ENCODE measurements around the gene SMURF2.

SMURF2 gene

DNA sequence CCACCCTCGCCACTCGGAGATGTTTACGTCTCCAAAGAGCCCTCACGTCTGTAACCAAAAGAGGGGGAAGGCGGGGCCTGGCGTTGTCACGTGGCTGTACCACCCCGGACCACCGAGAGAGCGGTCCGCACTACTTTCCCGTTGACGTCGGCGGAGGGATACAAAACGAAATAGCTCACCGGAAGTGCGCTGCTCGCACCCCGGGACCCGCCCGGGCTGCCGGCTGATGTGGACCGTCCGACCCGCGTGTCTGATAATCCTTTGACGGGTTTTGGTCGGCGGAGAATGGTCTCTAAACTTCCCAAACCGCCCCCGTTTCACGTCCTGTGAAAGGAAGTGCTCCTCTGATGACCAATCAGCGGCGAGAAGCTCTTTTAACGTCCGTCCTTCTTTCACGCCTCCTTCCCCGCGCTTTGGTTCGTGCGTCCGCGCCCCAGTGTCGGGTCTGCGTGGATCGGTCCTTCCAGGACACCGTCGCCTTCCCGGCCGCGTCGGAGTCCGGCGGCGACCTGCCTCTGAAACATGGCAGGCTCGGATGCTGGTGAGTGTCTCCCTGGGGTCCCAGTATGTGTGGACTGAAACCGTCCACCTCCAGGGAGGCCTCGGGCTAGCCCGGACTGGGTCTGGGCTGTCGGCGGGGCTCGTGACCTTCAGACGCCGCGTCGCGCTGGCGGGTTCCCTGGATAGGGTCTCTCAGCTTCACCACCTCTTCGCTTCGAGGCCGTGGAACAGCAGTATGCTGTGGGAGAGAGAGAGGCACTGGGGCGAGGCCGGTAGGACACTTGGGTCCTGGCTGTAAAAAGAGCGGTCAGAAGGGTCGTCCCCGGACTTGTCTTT is 155.3 kb downstream of the SMURF2 start, which contains the start of gene CEP95:
Gene CEP95 (plus strand): TSS at position 402 of the 837 bp plus-strand sequence. CDS start 121 bp downstream, at position 523.
- peak within 1 kb of the TSS; percentile 99 to 100 for H3K27ac ChIP-seq
- no peaks in the 10 kb centered on the region for H3K9me3 ChIP-seq
- peak; percentile 97 to 98 for DNase-seq
- intact Hi-C loops (cut with DNase I; ENCODE audit: low total_unique reads), result no loop called here
- peaks cover 8 to 53% (median 42%) of the 10 kb centered on the region in 4 donors for H3K4me1 ChIP-seq
- H3K36me3 ChIP-seq, result peaks cover 49 to 65% (median 49%) of the 10 kb centered on the region in 3 donors
- TF ChIP-seq, protein P1, sequence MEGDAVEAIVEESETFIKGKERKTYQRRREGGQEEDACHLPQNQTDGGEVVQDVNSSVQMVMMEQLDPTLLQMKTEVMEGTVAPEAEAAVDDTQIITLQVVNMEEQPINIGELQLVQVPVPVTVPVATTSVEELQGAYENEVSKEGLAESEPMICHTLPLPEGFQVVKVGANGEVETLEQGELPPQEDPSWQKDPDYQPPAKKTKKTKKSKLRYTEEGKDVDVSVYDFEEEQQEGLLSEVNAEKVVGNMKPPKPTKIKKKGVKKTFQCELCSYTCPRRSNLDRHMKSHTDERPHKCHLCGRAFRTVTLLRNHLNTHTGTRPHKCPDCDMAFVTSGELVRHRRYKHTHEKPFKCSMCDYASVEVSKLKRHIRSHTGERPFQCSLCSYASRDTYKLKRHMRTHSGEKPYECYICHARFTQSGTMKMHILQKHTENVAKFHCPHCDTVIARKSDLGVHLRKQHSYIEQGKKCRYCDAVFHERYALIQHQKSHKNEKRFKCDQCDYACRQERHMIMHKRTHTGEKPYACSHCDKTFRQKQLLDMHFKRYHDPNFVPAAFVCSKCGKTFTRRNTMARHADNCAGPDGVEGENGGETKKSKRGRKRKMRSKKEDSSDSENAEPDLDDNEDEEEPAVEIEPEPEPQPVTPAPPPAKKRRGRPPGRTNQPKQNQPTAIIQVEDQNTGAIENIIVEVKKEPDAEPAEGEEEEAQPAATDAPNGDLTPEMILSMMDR (IDR thresholded peaks at IDR 0.05), result no peak
- H3K4me3 ChIP-seq, result peak within 1 kb of the TSS; percentile 88 to 97
- no peaks in the 10 kb centered on the region for H3K27me3 ChIP-seq

DNA sequence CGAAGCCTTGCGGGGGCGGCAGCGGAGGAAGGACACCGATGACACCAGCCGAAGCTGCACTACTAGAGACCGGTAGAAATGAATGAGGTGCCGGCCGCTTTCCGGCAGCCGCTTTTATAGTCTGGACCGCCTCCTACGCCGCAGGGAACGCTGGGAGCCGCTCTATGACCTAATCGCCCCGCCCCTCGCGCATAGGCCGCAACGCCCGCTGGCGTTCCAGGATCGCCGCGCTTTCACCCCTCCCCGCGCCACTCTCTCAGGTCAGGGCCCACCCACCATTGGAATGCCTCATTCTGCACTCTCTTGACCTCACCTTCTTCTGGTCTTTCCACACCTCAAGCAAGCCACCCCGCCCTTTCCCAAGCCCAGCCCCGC is 155.9 kb downstream of the SMURF2 start, which contains the start of gene DDX5:
Gene DDX5 (minus strand): TSS at position 89 of the 375 bp plus-strand sequence. CDS start 170 bp downstream, outside the sequence.
- Histone ChIP-seq H3K4me1 (peaks cover 8 to 58% (median 48%) of the 10 kb centered on the region in 4 donors), H3K36me3 (peaks cover 49 to 65% (median 49%) of the 10 kb centered on the region in 3 donors), H3K27me3 (no peaks in the 10 kb centered on the region), H3K27ac (peak within 1 kb of the TSS; percentile 99 to 100), H3K9me3 (no peaks in the 10 kb centered on the region), H3K4me3 (peak within 1 kb of the TSS; percentile 88 to 97)
- DNase-seq, result peak; percentile 94 to 97
- TF ChIP-seq, protein P1 (IDR thresholded peaks at IDR 0.05), result no peak
- intact Hi-C loops (cut with DNase I; ENCODE audit: low total_unique reads), result no loop called here

DNA sequence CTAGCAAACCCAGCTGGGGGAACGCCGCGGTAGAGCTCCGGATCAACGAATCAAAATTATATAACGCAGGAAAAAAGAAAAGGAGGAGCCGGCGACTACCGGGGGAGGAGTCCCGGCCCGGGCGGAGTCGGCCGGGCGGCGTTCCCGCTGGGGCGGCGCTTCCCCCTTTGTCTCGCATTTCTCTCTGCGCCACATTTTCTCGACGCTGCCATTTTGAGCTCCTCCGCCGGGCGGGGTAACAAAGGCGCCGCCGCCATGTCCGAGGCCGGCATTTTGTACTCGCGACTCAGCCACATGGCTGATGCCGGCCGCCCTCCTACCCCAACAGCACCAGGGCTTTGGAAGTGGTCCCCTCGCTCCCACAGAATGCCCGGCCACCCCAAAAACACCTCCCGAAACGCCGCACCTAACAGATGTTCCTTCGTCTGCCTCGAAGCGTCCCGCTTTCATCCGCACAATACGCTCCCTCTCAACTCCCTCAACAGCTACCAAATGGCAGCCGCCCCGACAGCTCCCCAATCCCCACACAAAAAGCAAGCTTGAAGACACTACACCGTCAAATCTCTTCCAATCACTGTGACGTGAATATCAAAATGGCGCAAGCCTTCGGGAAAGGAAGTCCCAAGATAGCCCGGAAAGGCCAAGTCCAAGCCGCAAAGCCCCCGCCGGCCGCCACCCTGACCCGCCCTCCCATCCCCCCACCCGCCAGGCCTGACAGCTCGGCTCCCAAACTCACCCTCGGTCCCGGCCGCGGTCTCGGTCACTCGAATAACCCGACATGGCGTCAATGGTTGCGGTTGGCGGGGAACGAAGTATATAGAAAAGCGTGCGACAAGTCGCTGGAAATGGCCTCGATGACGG is 156.5 kb downstream of the SMURF2 start:
- H3K4me1 ChIP-seq, result peaks cover 8 to 64% (median 53%) of the 10 kb centered on the region in 4 donors
- H3K36me3 ChIP-seq, result peaks cover 49 to 65% (median 49%) of the 10 kb centered on the region in 3 donors
- H3K4me3 ChIP-seq, result peak overlapping the region; percentile 88 to 97
- H3K27me3 ChIP-seq, result no peaks in the 10 kb centered on the region
- no peaks in the 10 kb centered on the region for H3K9me3 ChIP-seq
- peak overlapping the region; percentile 99 to 100 for H3K27ac ChIP-seq
- peak; percentile 91 to 96 for DNase-seq
- intact Hi-C loops (cut with DNase I; ENCODE audit: low total_unique reads), result no loop called here
- TF ChIP-seq, protein P1 (IDR thresholded peaks at IDR 0.05), result no peak

DNA sequence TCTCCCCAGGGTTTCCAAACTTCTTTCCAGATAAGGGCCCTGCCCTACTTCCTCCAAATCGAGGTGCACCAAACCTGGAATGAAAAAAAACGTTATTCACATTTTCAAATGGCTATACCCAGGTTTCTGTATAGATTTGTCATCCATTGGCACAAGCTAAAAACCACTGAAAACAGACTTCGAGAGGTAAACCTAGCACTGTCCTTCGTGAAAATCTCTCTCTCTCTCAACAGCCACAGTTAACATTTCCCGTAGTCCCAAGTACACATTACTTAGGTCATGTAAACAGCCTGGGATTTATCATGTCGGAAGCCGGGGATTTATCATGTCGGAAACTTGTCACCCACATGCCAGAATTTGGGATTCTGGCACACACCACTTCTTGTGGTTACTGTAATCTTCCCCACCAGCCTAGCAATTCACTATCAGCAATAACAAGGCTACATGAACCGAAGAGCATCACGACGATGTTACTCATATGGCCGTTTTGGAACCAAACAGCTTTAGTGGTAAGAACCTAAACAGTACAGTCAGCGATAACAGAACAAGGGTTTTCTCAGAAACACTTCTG is 157.3 kb downstream of the SMURF2 start:
- H3K9me3 ChIP-seq, result no peaks in the 10 kb centered on the region
- H3K4me1 ChIP-seq, result peaks cover 8 to 69% (median 57%) of the 10 kb centered on the region in 4 donors
- no peak for DNase-seq
- peak overlapping the region; percentile 99 to 100 for H3K27ac ChIP-seq
- peak overlapping the region; percentile 88 to 97 for H3K4me3 ChIP-seq
- TF ChIP-seq, protein P1 (IDR thresholded peaks at IDR 0.05), result no peak
- intact Hi-C loops (cut with DNase I; ENCODE audit: low total_unique reads), result no loop called here
- no peaks in the 10 kb centered on the region for H3K27me3 ChIP-seq
- H3K36me3 ChIP-seq, result peaks cover 50 to 65% (median 51%) of the 10 kb centered on the region in 3 donors

Measured in tibial artery (tissue), 4 donors.